Spleen (tissue), 11 donors: Measurements from ENCODE around the gene RNF123. TPM values are rescaled to one million over a fixed set of nuclear protein-coding genes. Genes with fewer than 3 reads are reported as not detected.

Source experiments
- DNase-seq: peaks from one replicate; pipeline ENCODE4 v3.0.0-alpha.2; 2020
- H3K27ac ChIP-seq, 8 donors: fragments of 200-600 bp; sonication (generic) in 7 of 8; 1 replicate in 4 of 8; 2 replicates in 4 of 8; pipeline versions ENCODE4 v1.5.0 to v1.8.0; 2016 to 2021; ENCODE audit warnings: inconsistent platforms in 4 of 8, mild to moderate bottlenecking in 4 of 8, moderate library complexity in 1 of 8
- H3K27me3 ChIP-seq, 7 donors: fragments of 200-600 bp; sonication (generic) in 6 of 7; replicated peaks in 1 of 7; 1 replicate in 4 of 7; 2 replicates in 3 of 7; pipeline versions ENCODE4 v1.5.0 to v1.8.0; 2016 to 2021; ENCODE audit warnings: inconsistent platforms in 3 of 7, mild to moderate bottlenecking in 1 of 7
- H3K36me3 ChIP-seq, 6 donors: fragments of 200-600 bp; sonication (generic) in 5 of 6; 1 replicate in 4 of 6; 2 replicates in 2 of 6; pipeline versions ENCODE4 v1.5.0 to v1.8.0; 2016 to 2021; ENCODE audit warnings: inconsistent platforms in 2 of 6
- H3K4me1 ChIP-seq, 6 donors: fragments of 200-600 bp; sonication (generic) in 5 of 6; 1 replicate in 3 of 6; 2 replicates in 3 of 6; pipeline versions ENCODE4 v1.5.0 to v1.8.0; 2016 to 2021; ENCODE audit warnings: inconsistent platforms in 3 of 6
- H3K4me3 ChIP-seq, 8 donors: fragments of 200-600 bp; sonication (generic) in 7 of 8; 1 replicate in 4 of 8; 2 replicates in 4 of 8; pipeline versions ENCODE4 v1.5.0 to v1.8.0; 2016 to 2021; ENCODE audit warnings: inconsistent platforms in 4 of 8, mild to moderate bottlenecking in 4 of 8, moderate library complexity in 2 of 8
- H3K9me3 ChIP-seq, 8 donors: fragments of 200-600 bp; sonication (generic) in 7 of 8; 1 replicate in 4 of 8; 2 replicates in 4 of 8; pipeline versions ENCODE4 v1.5.0 to v1.8.0; 2016 to 2021; ENCODE audit warnings: inconsistent platforms in 4 of 8
- CTCF ChIP-seq, 11 experiments: fragments of 200-600 bp in 7 of 11; fragments of 450-650 bp in 4 of 11; sonication (generic) in 4 of 11; IDR thresholded peaks in 8 of 11; conservative IDR thresholded peaks in 3 of 11; 1 replicate in 7 of 11; 2 replicates in 4 of 11; pipeline versions ENCODE4 v1.4.0 to v1.8.0; 2016 to 2021; ENCODE audit warnings: antibody characterized with exemption in 11 of 11, inconsistent platforms in 4 of 11, mild to moderate bottlenecking in 1 of 11
- POLR2A ChIP-seq, 3 donors: fragments of 450-650 bp; IDR thresholded peaks; one replicate each; pipeline ENCODE4 v1.5.1; 2017; ENCODE audit warnings: antibody characterized with exemption in 3 of 3, mild to moderate bottlenecking in 1 of 3
- POLR2AphosphoS5 ChIP-seq, 3 donors: sonication (generic); formaldehyde crosslinking; IDR thresholded peaks; one replicate each; pipeline ENCODE4 v1.5.1; 2017; ENCODE audit warnings: antibody characterized with exemption in 3 of 3
- WGBS, 5 donors: extraction: QIAGEN DNeasy Blood & Tissue Kit in 3 of 5; methylation state at CpG; one replicate each; pipeline versions ENCODE4 v1.1.5 to v1.1.7; 2013 to 2018; 5-methylcytosine and 5-hydroxymethylcytosine counted together
- intact Hi-C: fragments of 100-400 bp; cut with DNase I; formaldehyde crosslinking; loops from one replicate; pipeline ENCODE4 v1.15.0; 2023; ENCODE audit warnings: low total_unique reads
- polyA plus RNA-seq, 3 donors: library from polyadenylated mRNA; stranded (reverse); fragments of 200-250 nt; gene quantifications; one replicate each; pipeline ENCODE4 v1.2.1, GENCODE V29; 2013
- total RNA-seq, 7 donors: library from RNA; depleted of rRNA in 3 of 7; stranded (reverse); fragments of >200 nt in 3 of 7; fragmentation: NEBNext Ultra II Directional in 4 of 7; extraction: Animal tissue kit (Norgen Biotek cat#: 25700) in 4 of 7; gene quantifications; one replicate each; pipeline versions ENCODE4 v1.1.0 to v1.2.1, GENCODE V29; 2016 to 2021
- donor health status: healthy with polysubstance abuse.
- donor health status: DM: no; HTN: no; CAD: no; lungs with moderate emphysema.
- donor health status: DM: no; HTN: no; CAD: no.
- donor health status: Bipolar disorder and iron deficiency.
- donor health status: healthy.
- donor health status: DM: no; HTN: no; CAD: no.
- donor health status: DM: yes; HTN: yes; CAD: no.

Gene RNF123
- total and polyA plus RNA-seq, 10 donors: 11.6 to 57.5 (median 37.9) TPM

DNA sequence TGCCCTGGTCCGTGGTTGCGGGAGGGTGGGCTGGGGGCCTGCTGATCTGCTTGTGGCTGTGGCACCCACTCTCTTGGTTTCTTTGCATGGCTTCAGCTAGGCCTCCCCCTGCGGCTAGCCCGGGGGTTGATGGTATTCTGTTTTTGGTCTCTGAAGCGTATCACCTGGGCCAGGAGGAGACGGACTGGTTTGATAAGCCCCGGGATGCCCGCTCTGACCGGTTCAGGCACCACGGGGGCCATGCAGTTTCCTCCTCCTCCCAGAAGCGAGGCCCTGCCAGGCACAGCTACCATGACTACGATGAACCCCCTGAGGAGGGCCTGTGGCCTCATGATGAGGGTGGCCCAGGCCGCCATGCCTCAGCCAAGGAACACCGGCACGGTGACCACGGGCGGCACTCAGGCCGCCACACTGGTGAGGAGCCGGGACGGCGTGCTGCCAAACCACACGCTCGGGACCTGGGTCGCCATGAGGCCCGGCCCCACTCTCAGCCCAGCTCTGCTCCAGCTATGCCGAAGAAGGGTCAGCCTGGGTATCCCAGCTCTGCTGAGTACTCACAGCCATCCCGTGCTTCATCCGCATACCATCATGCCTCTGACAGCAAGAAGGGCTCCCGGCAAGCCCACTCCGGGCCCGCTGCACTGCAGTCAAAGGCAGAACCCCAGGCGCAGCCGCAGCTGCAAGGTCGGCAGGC is 26.5 kb upstream of the RNF123 start:
- Histone ChIP-seq H3K9me3 (no peaks in the 10 kb centered on the region), H3K36me3 (no peaks in the 10 kb centered on the region), H3K4me1 (peaks cover 0 to 7% (median 0%) of the 10 kb centered on the region in 6 donors), H3K27ac (no peak overlapping the region), H3K27me3 (peaks cover 0 to 8% (median 0%) of the 10 kb centered on the region in 7 donors), H3K4me3 (no peak overlapping the region)
- intact Hi-C loops: no loop called here
- 88 to 96% (median 96%) methylated on average over 11 to 34 of the region's 34 CpGs for WGBS, 5 donors
- no peak for TF ChIP-seq CTCF (IDR thresholded peaks at IDR 0.05 in 8 of 11, conservative IDR thresholded peaks at IDR 0.05 in 3 of 11)
- no peak for TF ChIP-seq POLR2A (IDR thresholded peaks at IDR 0.05)
- TF ChIP-seq POLR2AphosphoS5 (IDR thresholded peaks at IDR 0.05): no peak
- DNase-seq: no peak

DNA sequence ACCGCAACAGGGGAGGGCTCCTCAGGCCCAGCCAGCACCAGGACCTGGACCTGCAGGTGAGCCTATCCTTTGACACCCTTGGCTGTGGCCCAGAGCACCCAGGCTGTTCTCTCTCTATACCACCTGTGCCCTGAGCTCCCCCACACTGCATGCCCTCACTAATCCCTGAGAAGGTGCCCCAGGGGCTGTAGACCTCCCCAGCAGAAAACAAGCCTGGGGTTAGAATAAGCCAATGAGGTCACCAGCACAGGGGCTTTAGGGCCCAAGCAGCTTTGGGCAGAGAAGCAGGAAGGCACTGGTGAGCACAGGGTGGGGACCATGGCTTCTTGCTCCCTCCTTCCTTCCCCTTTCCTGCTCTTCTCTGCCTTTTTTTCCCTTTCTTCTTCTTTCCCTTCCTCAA is 25.5 kb upstream of the RNF123 start:
- Histone ChIP-seq H3K4me3 (no peak overlapping the region), H3K27ac (no peak overlapping the region), H3K4me1 (peaks cover 0 to 7% (median 0%) of the 10 kb centered on the region in 6 donors), H3K9me3 (no peaks in the 10 kb centered on the region), H3K36me3 (no peaks in the 10 kb centered on the region), H3K27me3 (peaks cover 0 to 9% (median 0%) of the 10 kb centered on the region in 7 donors)
- 95 to 100% (median 100%) methylated on average over 1 of the region's 1 CpG for WGBS, 5 donors
- TF ChIP-seq POLR2A (IDR thresholded peaks at IDR 0.05): no peak
- no peak for TF ChIP-seq CTCF (IDR thresholded peaks at IDR 0.05 in 8 of 11, conservative IDR thresholded peaks at IDR 0.05 in 3 of 11)
- no peak for TF ChIP-seq POLR2AphosphoS5 (IDR thresholded peaks at IDR 0.05)
- DNase-seq: no peak
- intact Hi-C loops: no loop called here

DNA sequence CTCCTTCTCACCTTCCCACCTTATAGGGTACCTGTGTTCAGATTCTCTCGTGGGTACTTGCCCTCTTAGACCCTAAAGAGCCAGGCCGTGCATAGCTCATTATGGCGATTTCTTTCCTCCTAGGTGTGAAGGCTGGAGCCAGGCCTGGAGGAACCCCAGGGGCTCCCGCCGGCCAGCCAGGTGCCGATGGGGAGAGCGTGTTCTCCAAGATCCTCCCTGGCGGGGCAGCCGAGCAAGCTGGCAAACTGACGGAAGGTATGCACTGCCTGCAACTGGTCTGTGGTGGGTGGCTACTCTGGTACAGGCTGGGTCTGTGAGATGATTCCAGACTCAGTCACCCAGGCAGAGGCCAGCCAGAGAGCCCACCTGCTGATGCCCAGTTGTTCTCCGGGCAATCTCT is 25.1 kb upstream of the RNF123 start:
- no peak overlapping the region for H3K4me3 ChIP-seq
- H3K4me1 ChIP-seq: peaks cover 0 to 7% (median 0%) of the 10 kb centered on the region in 6 donors
- WGBS, 5 donors: 81 to 93% (median 91%) methylated on average over 9 to 11 of the region's 11 CpGs
- intact Hi-C loops: no loop called here
- H3K27ac ChIP-seq: no peak overlapping the region
- TF ChIP-seq POLR2AphosphoS5 (IDR thresholded peaks at IDR 0.05) (no peak), CTCF (IDR thresholded peaks at IDR 0.05 in 8 of 11, conservative IDR thresholded peaks at IDR 0.05 in 3 of 11) (no peak)
- H3K36me3 ChIP-seq: no peaks in the 10 kb centered on the region
- H3K9me3 ChIP-seq: no peaks in the 10 kb centered on the region
- no peak for DNase-seq
- peaks cover 0 to 9% (median 0%) of the 10 kb centered on the region in 7 donors for H3K27me3 ChIP-seq

DNA sequence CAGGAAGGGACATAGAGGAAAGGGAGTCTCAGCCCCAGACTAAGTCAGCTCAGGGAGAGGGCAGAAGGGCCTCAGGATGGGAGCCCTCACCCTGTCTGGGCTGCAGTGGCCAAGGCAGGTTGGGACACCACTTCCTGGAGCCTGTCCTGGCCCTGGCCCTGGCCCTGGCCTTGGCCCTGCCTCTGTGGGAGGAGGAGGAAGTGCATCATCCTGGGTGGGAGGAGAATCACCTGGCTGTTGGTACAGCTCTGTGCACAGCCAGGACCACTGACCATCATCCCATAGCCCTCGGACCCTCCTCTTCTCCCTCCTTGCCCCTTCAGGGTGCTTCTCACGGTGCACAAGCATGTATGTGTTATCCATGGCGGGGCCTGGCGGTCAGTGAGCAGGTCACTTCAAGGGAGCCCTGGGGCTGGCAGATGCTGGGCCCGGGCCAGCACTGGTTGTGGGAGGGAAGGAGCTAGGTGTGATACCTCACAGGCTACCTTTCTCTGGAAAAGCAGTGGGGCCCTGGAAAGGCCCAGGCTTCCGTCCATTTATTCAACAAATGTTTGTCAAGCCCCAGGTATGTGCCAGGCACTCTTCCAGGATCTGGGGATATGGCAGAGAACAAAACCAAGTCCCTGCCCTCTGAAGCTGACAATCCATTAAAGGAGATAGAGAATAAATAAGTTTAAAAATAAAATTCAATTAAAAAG is 23.4 kb upstream of the RNF123 start:
- Histone ChIP-seq H3K4me1 (peaks cover 0 to 7% (median 0%) of the 10 kb centered on the region in 6 donors), H3K9me3 (no peaks in the 10 kb centered on the region), H3K27me3 (peaks cover 0 to 9% (median 0%) of the 10 kb centered on the region in 7 donors), H3K36me3 (no peaks in the 10 kb centered on the region), H3K27ac (no peak overlapping the region), H3K4me3 (no peak overlapping the region)
- TF ChIP-seq POLR2AphosphoS5 (IDR thresholded peaks at IDR 0.05) (peak in 1 of 3 donors; percentile 24), CTCF (IDR thresholded peaks at IDR 0.05 in 8 of 11, conservative IDR thresholded peaks at IDR 0.05 in 3 of 11) (no peak)
- DNase-seq: no peak
- WGBS, 5 donors: 81 to 95% (median 93%) methylated on average over 6 of the region's 6 CpGs
- intact Hi-C loops: no loop called here
